Osteoblast (primary cell): ENCODE data around the gene CORO2B. TPM values are rescaled to one million over a fixed set of nuclear protein-coding genes. Genes with fewer than 3 reads are reported as not detected.
A peak's percentile ranks its signal among the peaks of the same experiment; 100 is the strongest.

ENCODE experiments used
- DNase-seq: peaks from one replicate; pipeline ENCODE4 v3.0.0; 2011; ENCODE audit warnings: low spot score, mixed read lengths; ENCODE audit not compliant: insufficient read length; ENCODE audit errors: missing footprints
- H2AFZ ChIP-seq: 2 replicates; pipeline ENCODE4 v1.6.0; 2011; ENCODE audit warnings: mild to moderate bottlenecking, low read length
- H3K27ac ChIP-seq: 2 replicates; pipeline ENCODE4 v1.5.1; 2011; ENCODE audit warnings: mild to moderate bottlenecking, low read depth, low read length, moderate library complexity
- H3K27me3 ChIP-seq: 2 replicates; pipeline ENCODE4 v1.6.0; 2012; ENCODE audit warnings: mild to moderate bottlenecking, control low read depth, inconsistent platforms, low read length, moderate library complexity; ENCODE audit not compliant: insufficient read depth
- H3K36me3 ChIP-seq: 2 replicates; pipeline ENCODE4 v1.5.1; 2011; ENCODE audit warnings: mild to moderate bottlenecking, low read length, control low read depth, moderate library complexity; ENCODE audit not compliant: insufficient read depth
- H3K4me1 ChIP-seq: 2 replicates; pipeline ENCODE4 v1.5.1; 2011; ENCODE audit warnings: mild to moderate bottlenecking, low read length, control low read depth, moderate library complexity; ENCODE audit not compliant: insufficient read depth
- H3K4me2 ChIP-seq: 2 replicates; pipeline ENCODE4 v1.6.0; 2011; ENCODE audit warnings: mild to moderate bottlenecking, low read length; ENCODE audit not compliant: insufficient read depth
- H3K4me3 ChIP-seq: fragments of 200-600 bp; sonication (generic); 3 replicates; pipeline ENCODE4 v1.5.1; 2012; ENCODE audit warnings: mild to moderate bottlenecking, low read length, inconsistent platforms; ENCODE audit not compliant: insufficient read depth
- H3K79me2 ChIP-seq: 2 replicates; pipeline ENCODE4 v1.6.0; 2012; ENCODE audit warnings: mild to moderate bottlenecking, low read length, control low read depth, inconsistent platforms; ENCODE audit not compliant: insufficient read depth
- H3K9me3 ChIP-seq: 2 replicates; pipeline ENCODE4 v1.5.1; 2011; ENCODE audit warnings: low read depth, low read length, control low read depth
- H4K20me1 ChIP-seq: 2 replicates; pipeline ENCODE4 v1.6.0; 2012; ENCODE audit warnings: mild to moderate bottlenecking, low read length, control low read depth; ENCODE audit not compliant: insufficient read depth
- CTCF ChIP-seq: IDR thresholded peaks from 2 replicates; pipeline ENCODE4 v1.5.1; 2011; ENCODE audit warnings: mild to moderate bottlenecking, low read depth, low read length, moderate library complexity; ENCODE audit errors: extremely low read depth
- total RNA-seq: library from RNA; depleted of rRNA; stranded (reverse); fragments of >200 nt; gene quantifications from 2 replicates; pipeline ENCODE4 v1.2.3, GENCODE V29; 2012

The CORO2B gene
- total RNA-seq, 1 donor: 10.5 TPM

- TF ChIP-seq CTCF: no peak
These were observed 30.4 kb upstream of the CORO2B start for GRCh38 chr15:68548364-68548763.

GRCh38 chr15:68550004-68550403 is 28.8 kb upstream of the CORO2B start:
- no peak overlapping the region for H3K4me3 ChIP-seq
- H3K9me3 ChIP-seq: no peaks in the 10 kb centered on the region
- peaks cover 7% of the 10 kb centered on the region for H3K4me1 ChIP-seq
- no peaks in the 10 kb centered on the region for H3K79me2 ChIP-seq
- H4K20me1 ChIP-seq: no peaks in the 10 kb centered on the region
- H3K4me2 ChIP-seq: no peak overlapping the region
- no peak for DNase-seq
- H2AFZ ChIP-seq: no peak overlapping the region
- no peaks in the 10 kb centered on the region for H3K36me3 ChIP-seq
- H3K27ac ChIP-seq: no peak overlapping the region
- H3K27me3 ChIP-seq: no peaks in the 10 kb centered on the region
- no peak for TF ChIP-seq CTCF

More at GRCh38 chr15:68548364-68548763, 30.4 kb upstream of the CORO2B start:
- no peak overlapping the region for H3K4me3 ChIP-seq
- no peak overlapping the region for H2AFZ ChIP-seq
- peaks cover 16% of the 10 kb centered on the region for H3K4me1 ChIP-seq
- no peak overlapping the region for H3K4me2 ChIP-seq
- no peaks in the 10 kb centered on the region for H3K27me3 ChIP-seq
- no peaks in the 10 kb centered on the region for H3K36me3 ChIP-seq
- H3K9me3 ChIP-seq: no peaks in the 10 kb centered on the region
- no peak for DNase-seq
- H3K27ac ChIP-seq: no peak overlapping the region
- no peaks in the 10 kb centered on the region for H3K79me2 ChIP-seq
- H4K20me1 ChIP-seq: no peaks in the 10 kb centered on the region

GRCh38 chr15:68550498-68551295 is 28.1 kb upstream of the CORO2B start:
- Histone ChIP-seq H3K4me3 (no peak overlapping the region), H3K27me3 (no peaks in the 10 kb centered on the region), H4K20me1 (no peaks in the 10 kb centered on the region), H3K4me1 (peaks cover 7% of the 10 kb centered on the region), H3K27ac (no peak overlapping the region), H3K4me2 (no peak overlapping the region), H3K9me3 (no peaks in the 10 kb centered on the region), H2AFZ (no peak overlapping the region), H3K79me2 (no peaks in the 10 kb centered on the region), H3K36me3 (no peaks in the 10 kb centered on the region)
- peak; percentile 92 for TF ChIP-seq CTCF
- DNase-seq: no peak

- Histone ChIP-seq H3K36me3 (no peaks in the 10 kb centered on the region), H3K27me3 (no peaks in the 10 kb centered on the region), H3K79me2 (no peaks in the 10 kb centered on the region), H3K4me3 (no peak overlapping the region), H3K4me1 (peaks cover 7% of the 10 kb centered on the region), H3K27ac (no peak overlapping the region), H3K9me3 (no peaks in the 10 kb centered on the region), H3K4me2 (no peak overlapping the region), H2AFZ (no peak overlapping the region), H4K20me1 (no peaks in the 10 kb centered on the region)
- no peak for TF ChIP-seq CTCF
- no peak for DNase-seq
These were observed 27.5 kb upstream of the CORO2B start for GRCh38 chr15:68551296-68551635.
